Left kidney (tissue), 8 donors: Measurements from ENCODE around the gene JAM2. TPM values are rescaled to one million over a fixed set of nuclear protein-coding genes. Genes with fewer than 3 reads are reported as not detected.
A peak's percentile ranks its signal among the peaks of the same experiment; 100 is the strongest.
"Not testable (repeated sequence)": the region's sequence is repeated elsewhere in the genome, so short reads cannot be mapped to it uniquely, and the experiment has no call there.

ENCODE experiments used
- DNase-seq: peaks from one replicate; pipeline ENCODE4 v3.0.0-alpha.2; 2013
- long read RNA-seq, 8 donors: transcript quantifications; one replicate each; lab custom pipeline, GENCODE V29; 2026
- polyA plus RNA-seq: library from polyadenylated mRNA; unstranded; fragments of 120-200 nt; gene quantifications from one replicate; pipeline ENCODE4 v1.2.1, GENCODE V29; 2013; ENCODE audit not compliant: insufficient read length

The JAM2 gene
- polyA plus RNA-seq: 14.1 TPM
- long read RNA-seq, donor 1: 0 reads
- long read RNA-seq, donor 2, partial matches to known transcripts: 511 of 1,077 reads
- long read RNA-seq, donor 2, other reads (novel, unspliced or antisense): 566 of 1,077 reads
- long read RNA-seq, donor 3, full-length matches to known transcripts: 1 of 1 reads
- long read RNA-seq, donor 3, partial matches to known transcripts: 0 of 1 reads
- long read RNA-seq, donor 3, other reads (novel, unspliced or antisense): 0 of 1 reads
- long read RNA-seq, donor 4, partial matches to known transcripts: 0 of 1 reads
- long read RNA-seq, donor 4, other reads (novel, unspliced or antisense): 0 of 1 reads
- long read RNA-seq, donor 5, partial matches to known transcripts: 1,691 of 2,144 reads
- long read RNA-seq, donor 5, other reads (novel, unspliced or antisense): 453 of 2,144 reads
- long read RNA-seq, donor 6, partial matches to known transcripts: 0 of 1 reads
- long read RNA-seq, donor 6, other reads (novel, unspliced or antisense): 0 of 1 reads
- long read RNA-seq, donor 7: 0 reads
- long read RNA-seq, donor 8, full-length matches to known transcripts: 2 of 584 reads
- long read RNA-seq, donor 8, partial matches to known transcripts: 291 of 584 reads
- long read RNA-seq, donor 8, other reads (novel, unspliced or antisense): 291 of 584 reads

GRCh38 chr21:25638660-25639550 lies at the start of gene JAM2:
Gene JAM2, plus strand, starts transcription at chr21:25639258. Its CDS starts 564 bp downstream, at chr21:25639822.
- DNase-seq: peak; percentile 41

GRCh38 chr21:25589887-25590286 lies 49.2 kb upstream of the JAM2 start:
- no peak for DNase-seq

- peak; percentile 86 for DNase-seq
Observed at GRCh38 chr21:25607151-25608043, 31.7 kb upstream of the JAM2 start, which contains the start of gene MRPL39. Gene MRPL39, minus strand, starts transcription at chr21:25607481. Its CDS starts 6 bp downstream, at chr21:25607475.

GRCh38 chr21:25608044-25608737 lies 30.9 kb upstream of the JAM2 start:
- DNase-seq: peak; percentile 81

GRCh38 chr21:25614441-25614840 lies 24.6 kb upstream of the JAM2 start:
- no peak for DNase-seq

GRCh38 chr21:25615880-25616279 lies 23.2 kb upstream of the JAM2 start:
- DNase-seq: no peak

- no peak for DNase-seq
Observed at GRCh38 chr21:25619198-25619597, 19.9 kb upstream of the JAM2 start.

- no peak for DNase-seq
Observed at GRCh38 chr21:25624511-25624910, 14.5 kb upstream of the JAM2 start.

GRCh38 chr21:25625036-25625435 lies 14.0 kb upstream of the JAM2 start:
- no peak for DNase-seq

- not testable (repeated sequence) for DNase-seq
Observed at GRCh38 chr21:25625776-25626555, 13.1 kb upstream of the JAM2 start.

- peak; percentile 8 for DNase-seq
Observed at GRCh38 chr21:25626757-25627156, 12.3 kb upstream of the JAM2 start.

GRCh38 chr21:25632296-25632695 lies 6.8 kb upstream of the JAM2 start:
- no peak for DNase-seq

GRCh38 chr21:25635310-25635709 lies 3.7 kb upstream of the JAM2 start:
- no peak for DNase-seq

- DNase-seq: no peak
Observed at GRCh38 chr21:25636727-25637126, 2.3 kb upstream of the JAM2 start.

- peak; percentile 6 for DNase-seq
Observed at GRCh38 chr21:25637851-25638659, 1.0 kb upstream of the JAM2 start.

- DNase-seq: peak; percentile 48
Observed at GRCh38 chr21:25639551-25640201, 618 bp downstream of the JAM2 start.

- peak; percentile 36 for DNase-seq
Observed at GRCh38 chr21:25640202-25640942, 1.3 kb downstream of the JAM2 start.

GRCh38 chr21:25640943-25641292 lies 1.9 kb downstream of the JAM2 start:
- DNase-seq: no peak
